IMR-90 (cell line): Measurements from ENCODE around the gene HINT3. TPM values are rescaled to one million over a fixed set of nuclear protein-coding genes. Genes with fewer than 3 reads are reported as not detected.

ENCODE experiments used
- ATAC-seq: fragments of 200-7000 bp; cut with Tn5 transposase; 2 replicates; pipeline ENCODE4 v1.9.1; 2020; ENCODE audit warnings: low read depth, mild to moderate bottlenecking, moderate library complexity
- BruUV-seq: library from RNA; stranded (reverse); fragments of 400-500 nt; replicated peaks from 2 replicates; lab custom pipeline; 2021; lab: Mats Ljungman, UMichigan
- CTCF ChIA-PET: fragments of 300-600 bp; formaldehyde crosslinking; extraction: SDS; loops from one replicate; lab custom pipeline; 2021; ENCODE audit warnings: antibody characterized with exemption; lab: Yijun Ruan, JAX
- POLR2A ChIA-PET: fragments of 300-600 bp; sonication (Branson Sonifier 250); formaldehyde crosslinking; loops from one replicate; lab custom pipeline; 2022; ENCODE audit warnings: antibody characterized with exemption; ENCODE audit not compliant: unreplicated experiment; lab: Charles Lee
- DNase-seq: peaks from one replicate; pipeline ENCODE4 v3.0.0; 2013
- H2AFZ ChIP-seq: replicated peaks from 2 replicates; pipeline ENCODE3; 2013; ENCODE audit warnings: low read length, mild to moderate bottlenecking; ENCODE audit not compliant: poor library complexity
- H2AK5ac ChIP-seq: 2 replicates; pipeline ENCODE4 v1.6.1; 2013; ENCODE audit warnings: low read depth, low read length, inconsistent platforms
- H2AK9ac ChIP-seq: replicated peaks from 2 replicates; pipeline ENCODE3; 2013; ENCODE audit warnings: mild to moderate bottlenecking, low read depth, low read length, moderate library complexity; ENCODE audit not compliant: poor library complexity
- H2BK120ac ChIP-seq: 2 replicates; pipeline ENCODE4 v1.6.1; 2013; ENCODE audit warnings: low read depth, low read length, inconsistent platforms
- H2BK15ac ChIP-seq: 3 replicates; pipeline ENCODE4 v1.6.1; 2013; ENCODE audit warnings: low read depth, low read length, inconsistent platforms
- H2BK20ac ChIP-seq: 2 replicates; pipeline ENCODE4 v1.6.1; 2013; ENCODE audit warnings: low read depth, mild to moderate bottlenecking, inconsistent platforms, low read length, moderate library complexity
- H2BK5ac ChIP-seq: 2 replicates; pipeline ENCODE4 v1.6.1; 2013; ENCODE audit warnings: mild to moderate bottlenecking, low read depth, low read length, inconsistent platforms; ENCODE audit not compliant: poor library complexity, severe bottlenecking
- H3K14ac ChIP-seq: replicated peaks from 2 replicates; pipeline ENCODE4 v1.6.1; 2013; ENCODE audit warnings: low read depth, low read length, inconsistent platforms
- H3K18ac ChIP-seq: 2 replicates; pipeline ENCODE4 v1.6.1; 2013; ENCODE audit warnings: low read depth, low read length, control low read depth
- H3K23ac ChIP-seq: 2 replicates; pipeline ENCODE4 v1.6.1; 2013; ENCODE audit warnings: low read depth, low read length, inconsistent platforms
- H3K27ac ChIP-seq: 2 replicates; pipeline ENCODE4 v1.5.1; 2013; ENCODE audit warnings: mild to moderate bottlenecking, control low read depth, low read length; ENCODE audit not compliant: insufficient read depth
- H3K27me3 ChIP-seq: 2 replicates; pipeline ENCODE4 v1.6.1; 2013; ENCODE audit warnings: low read length; ENCODE audit not compliant: control insufficient read depth, insufficient read depth
- H3K36me3 ChIP-seq: 2 replicates; pipeline ENCODE4 v1.6.1; 2013; ENCODE audit warnings: low read length, mixed read lengths; ENCODE audit not compliant: control insufficient read depth, insufficient read depth
- H3K4ac ChIP-seq: 2 replicates; pipeline ENCODE4 v1.6.1; 2013; ENCODE audit warnings: low read depth, low read length, inconsistent platforms
- H3K4me1 ChIP-seq: 2 replicates; pipeline ENCODE4 v1.6.1; 2013; ENCODE audit warnings: low read length, mixed read lengths; ENCODE audit not compliant: control insufficient read depth, insufficient read depth
- H3K4me2 ChIP-seq: 2 replicates; pipeline ENCODE4 v1.6.1; 2013; ENCODE audit warnings: low read depth, mild to moderate bottlenecking, control low read depth, low read length, moderate library complexity
- H3K4me3 ChIP-seq: 2 replicates; pipeline ENCODE4 v1.5.1; 2013; ENCODE audit warnings: low read depth, mild to moderate bottlenecking, control low read depth, low read length, moderate library complexity; ENCODE audit not compliant: insufficient read depth
- H3K56ac ChIP-seq: 2 replicates; pipeline ENCODE4 v1.6.1; 2013; ENCODE audit warnings: low read length, inconsistent platforms; ENCODE audit not compliant: insufficient read depth; ENCODE audit errors: extremely low read depth
- H3K79me1 ChIP-seq, 2 experiments: 2 replicates each; pipeline ENCODE4 v1.6.1; 2013; ENCODE audit warnings: low read length in 2 of 2, inconsistent platforms in 1 of 2, low read depth in 1 of 2
- H3K9ac ChIP-seq: 2 replicates; pipeline ENCODE4 v1.6.1; 2013; ENCODE audit warnings: low read depth, low read length, control low read depth
- H3K9me1 ChIP-seq: 2 replicates; pipeline ENCODE4 v1.6.1; 2013; ENCODE audit warnings: low read length, inconsistent platforms; ENCODE audit not compliant: insufficient read depth
- H3K9me3 ChIP-seq: 2 replicates; pipeline ENCODE4 v1.6.1; 2013; ENCODE audit warnings: low read length; ENCODE audit not compliant: control insufficient read depth, insufficient read depth
- H4K20me1 ChIP-seq: 2 replicates; pipeline ENCODE4 v1.6.1; 2013; ENCODE audit warnings: low read length, inconsistent platforms; ENCODE audit not compliant: insufficient read depth
- H4K5ac ChIP-seq: 2 replicates; pipeline ENCODE4 v1.6.1; 2013; ENCODE audit warnings: mild to moderate bottlenecking, low read depth, low read length, control low read depth
- H4K8ac ChIP-seq, 2 experiments: 2 replicates each; pipeline ENCODE4 v1.6.1; 2013; ENCODE audit warnings: low read depth in 2 of 2, low read length in 2 of 2, control low read depth in 1 of 2, inconsistent platforms in 1 of 2
- H4K91ac ChIP-seq: 2 replicates; pipeline ENCODE4 v1.6.1; 2013; ENCODE audit warnings: low read depth, low read length, inconsistent platforms; ENCODE audit not compliant: insufficient read depth
- BHLHE40 ChIP-seq: fragments of 150-350 bp; IDR thresholded peaks from 2 replicates; pipeline ENCODE4 v1.6.1; 2016; ENCODE audit warnings: mild to moderate bottlenecking, low read depth, low read length
- CEBPB ChIP-seq: IDR thresholded peaks from 2 replicates; pipeline ENCODE4 v1.6.1; 2012; ENCODE audit warnings: low read depth, low read length, improper control_type of control experiment
- CHD1 ChIP-seq: IDR thresholded peaks from 2 replicates; pipeline ENCODE4 v1.6.1; 2012; ENCODE audit warnings: low read depth, low read length, improper control_type of control experiment
- MAFK ChIP-seq: IDR thresholded peaks from 2 replicates; pipeline ENCODE4 v1.6.1; 2012; ENCODE audit warnings: low read depth, low read length, improper control_type of control experiment
- MAZ ChIP-seq: IDR thresholded peaks from 2 replicates; pipeline ENCODE4 v1.6.1; 2012; ENCODE audit warnings: low read depth, mild to moderate bottlenecking, low read length, improper control_type of control experiment, moderate library complexity, borderline replicate concordance
- MXI1 ChIP-seq: IDR thresholded peaks from 2 replicates; pipeline ENCODE4 v1.6.1; 2012; ENCODE audit warnings: low read depth, mild to moderate bottlenecking, low read length, moderate library complexity, borderline replicate concordance
- NFE2L2 ChIP-seq: fragments of 150-350 bp; IDR thresholded peaks from 2 replicates; pipeline ENCODE4 v1.6.1; 2016; ENCODE audit warnings: low read depth, mild to moderate bottlenecking, low read length
- POLR2A ChIP-seq: IDR thresholded peaks from 2 replicates; pipeline ENCODE4 v1.6.1; 2012; ENCODE audit warnings: mild to moderate bottlenecking, low read depth, low read length
- RAD21 ChIP-seq: IDR thresholded peaks from 2 replicates; pipeline ENCODE4 v1.6.1; 2012; ENCODE audit warnings: low read length, improper control_type of control experiment
- RCOR1 ChIP-seq: IDR thresholded peaks from 2 replicates; pipeline ENCODE4 v1.6.1; 2012; ENCODE audit warnings: mild to moderate bottlenecking, low read length, improper control_type of control experiment; ENCODE audit not compliant: insufficient replicate concordance
- RFX5 ChIP-seq: IDR thresholded peaks from 2 replicates; pipeline ENCODE4 v1.8.0; 2012; ENCODE audit warnings: low read depth, mild to moderate bottlenecking, low read length, moderate library complexity
- SMC3 ChIP-seq: fragments of 150-350 bp; IDR thresholded peaks from 2 replicates; pipeline ENCODE4 v1.6.1; 2016; ENCODE audit warnings: low read depth, mild to moderate bottlenecking, antibody characterized with exemption, low read length, moderate library complexity
- WGBS, 2 experiments: methylation state at CpG; one replicate each; pipeline versions ENCODE4 v1.1.5 to v1.1.7; 2013; ENCODE audit warnings: missing lambda C conversion rate in 2 of 2; ENCODE audit not compliant: insufficient read length in 1 of 2; ENCODE audit errors: extremely low coverage in 2 of 2; 5-methylcytosine and 5-hydroxymethylcytosine counted together
- dilution Hi-C: fragments of 300-500 bp; cut with HindIII; formaldehyde crosslinking; loops from one replicate; pipeline ENCODE4 v1.14.3; 2018; ENCODE audit warnings: low sequenced_read_pairs; ENCODE audit not compliant: unreplicated experiment
- in situ Hi-C: fragments of 300-500 bp; cut with MboI; formaldehyde crosslinking; loops from 3 replicates; pipeline ENCODE4 v1.14.3; 2019; ENCODE audit warnings: low sequenced_read_pairs, inconsistent platforms, mixed read lengths
- intact Hi-C: fragments of 100-400 bp; cut with micrococcal nuclease; formaldehyde crosslinking; loops from 2 replicates; pipeline ENCODE4 v1.10.0; 2022
- polyA plus RNA-seq, 3 experiments: library from polyadenylated mRNA; depleted of rRNA; stranded (reverse); fragments of >200 nt; gene quantifications; 2 replicates each; pipeline ENCODE4 v1.2.3, GENCODE V29; 2012; ENCODE audit warnings: low replicate concordance in 1 of 3
- total RNA-seq: library from RNA; depleted of rRNA; stranded (reverse); fragments of >200 nt; gene quantifications from 2 replicates; pipeline ENCODE4 v1.2.3, GENCODE V29; 2012
- TF ChIP-seq, protein P1 (sequence below): fragments of 150-350 bp; IDR thresholded peaks from 2 replicates; pipeline ENCODE4 v1.6.1; 2017; ENCODE audit warnings: mild to moderate bottlenecking, antibody characterized with exemption, low read length, low read depth
- TF ChIP-seq, protein P2 (sequence below): conservative IDR thresholded peaks from 2 replicates; pipeline ENCODE4 v1.5.1; 2012; ENCODE audit warnings: mild to moderate bottlenecking, low read depth, low read length, improper control_type of control experiment
- TF ChIP-seq, protein P3 (sequence below): fragments of 150-350 bp; IDR thresholded peaks from 2 replicates; pipeline ENCODE4 v1.6.1; 2016; ENCODE audit warnings: low read depth, mild to moderate bottlenecking, low read length, moderate library complexity, borderline replicate concordance

HINT3 gene
- total and polyA plus RNA-seq, 2 of the 4 experiments (the other 2 are of a cell fraction): 3.4 to 6.5 TPM

DNA sequence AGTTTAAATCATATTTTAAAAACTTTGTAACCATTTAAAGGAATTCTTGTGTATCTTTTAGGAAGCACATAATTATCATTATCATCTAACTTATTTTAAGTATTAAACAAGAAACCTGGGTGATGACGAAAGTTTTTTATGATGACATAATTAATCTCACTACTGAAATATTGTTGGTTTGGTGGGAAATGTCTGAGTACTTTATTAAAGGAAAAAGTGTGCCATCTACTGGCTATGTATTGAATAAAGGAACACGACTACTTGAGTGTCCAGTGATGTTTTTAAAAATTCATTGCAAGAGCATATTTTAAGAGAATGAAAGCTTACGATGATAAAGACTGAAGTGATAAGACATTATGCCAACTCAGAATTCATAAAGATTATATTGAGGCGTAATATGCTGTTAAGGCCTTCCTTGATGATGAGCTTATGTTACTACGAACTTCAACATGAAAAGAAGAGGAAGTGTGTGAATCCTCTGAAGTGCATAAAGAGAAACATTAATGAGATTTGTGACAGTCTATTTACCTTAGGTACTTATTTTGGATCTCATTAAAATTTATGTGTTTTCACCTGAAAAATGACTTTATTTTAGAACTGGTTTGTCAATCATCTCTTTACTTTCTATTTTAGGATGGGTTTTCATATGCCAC lies 17.8 kb downstream of the HINT3 start:
- Histone ChIP-seq H2BK15ac (no peak overlapping the region), H3K56ac (no peak overlapping the region), H2AK9ac (no peak overlapping the region), H2AFZ (no peak overlapping the region), H2BK5ac (no peak overlapping the region), H2BK20ac (no peak overlapping the region), H3K79me1 (peaks cover 0 to 2% of the 10 kb centered on the region in 2 experiments; a peak in 2 of 4 replicates), H3K4me2 (no peak overlapping the region), H4K91ac (no peak overlapping the region), H3K27me3 (no peaks in the 10 kb centered on the region), H3K9me1 (no peaks in the 10 kb centered on the region), H4K5ac (no peak overlapping the region), H3K4ac (no peak overlapping the region), H4K20me1 (no peaks in the 10 kb centered on the region), H3K18ac (no peak overlapping the region), H3K4me1 (no peaks in the 10 kb centered on the region), H2AK5ac (no peak overlapping the region), H3K27ac (no peak overlapping the region), H3K9me3 (no peaks in the 10 kb centered on the region), H3K23ac (no peak overlapping the region), H3K14ac (no peak overlapping the region), H3K4me3 (no peak overlapping the region), H4K8ac (no peak overlapping the region), H2BK120ac (no peak overlapping the region), H3K9ac (no peak overlapping the region; the same call in 1 of the 2 replicates), H3K36me3 (no peaks in the 10 kb centered on the region)
- ATAC-seq (peak; percentile 72), DNase-seq (peak; percentile 68)
- no TSS peak for BruUV-seq
- ChIA-PET CTCF (interaction anchor here (0.7 to 1.9 kb wide), 10 partner anchors 9 to 637 kb away, joined by 3 to 7 read pairs (median 4); partner anchors contain the start of genes NCOA7 and TRMT11), POLR2A (no interaction called here)
- dilution Hi-C loops: no loop called here
- 0% methylated on average over 1 of the region's 5 CpGs; no CpG with 5 or more reads in 1 of the 2 experiments for WGBS, 2 experiments
- in situ Hi-C loops: loop anchor here (10.0 kb wide), 1 partner anchor 660 kb away; no protein-coding TSS in a partner anchor
- intact Hi-C loops: loop anchor here (2.0 to 5.0 kb wide), 3 partner anchors 117 to 662 kb away; no protein-coding TSS in a partner anchor
- TF ChIP-seq, protein P1, sequence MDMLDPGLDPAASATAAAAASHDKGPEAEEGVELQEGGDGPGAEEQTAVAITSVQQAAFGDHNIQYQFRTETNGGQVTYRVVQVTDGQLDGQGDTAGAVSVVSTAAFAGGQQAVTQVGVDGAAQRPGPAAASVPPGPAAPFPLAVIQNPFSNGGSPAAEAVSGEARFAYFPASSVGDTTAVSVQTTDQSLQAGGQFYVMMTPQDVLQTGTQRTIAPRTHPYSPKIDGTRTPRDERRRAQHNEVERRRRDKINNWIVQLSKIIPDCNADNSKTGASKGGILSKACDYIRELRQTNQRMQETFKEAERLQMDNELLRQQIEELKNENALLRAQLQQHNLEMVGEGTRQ: no peak
- TF ChIP-seq MXI1: no peak
- TF ChIP-seq NFE2L2: no peak
- no peak for TF ChIP-seq CHD1
- TF ChIP-seq BHLHE40: no peak
- peak; percentile 62 for TF ChIP-seq RAD21
- TF ChIP-seq MAFK: no peak
- TF ChIP-seq RFX5: no peak
- no peak for TF ChIP-seq POLR2A
- TF ChIP-seq SMC3: peak; percentile 57
- TF ChIP-seq, protein P2, sequence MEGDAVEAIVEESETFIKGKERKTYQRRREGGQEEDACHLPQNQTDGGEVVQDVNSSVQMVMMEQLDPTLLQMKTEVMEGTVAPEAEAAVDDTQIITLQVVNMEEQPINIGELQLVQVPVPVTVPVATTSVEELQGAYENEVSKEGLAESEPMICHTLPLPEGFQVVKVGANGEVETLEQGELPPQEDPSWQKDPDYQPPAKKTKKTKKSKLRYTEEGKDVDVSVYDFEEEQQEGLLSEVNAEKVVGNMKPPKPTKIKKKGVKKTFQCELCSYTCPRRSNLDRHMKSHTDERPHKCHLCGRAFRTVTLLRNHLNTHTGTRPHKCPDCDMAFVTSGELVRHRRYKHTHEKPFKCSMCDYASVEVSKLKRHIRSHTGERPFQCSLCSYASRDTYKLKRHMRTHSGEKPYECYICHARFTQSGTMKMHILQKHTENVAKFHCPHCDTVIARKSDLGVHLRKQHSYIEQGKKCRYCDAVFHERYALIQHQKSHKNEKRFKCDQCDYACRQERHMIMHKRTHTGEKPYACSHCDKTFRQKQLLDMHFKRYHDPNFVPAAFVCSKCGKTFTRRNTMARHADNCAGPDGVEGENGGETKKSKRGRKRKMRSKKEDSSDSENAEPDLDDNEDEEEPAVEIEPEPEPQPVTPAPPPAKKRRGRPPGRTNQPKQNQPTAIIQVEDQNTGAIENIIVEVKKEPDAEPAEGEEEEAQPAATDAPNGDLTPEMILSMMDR: peak; percentile 65
- TF ChIP-seq, protein P3, sequence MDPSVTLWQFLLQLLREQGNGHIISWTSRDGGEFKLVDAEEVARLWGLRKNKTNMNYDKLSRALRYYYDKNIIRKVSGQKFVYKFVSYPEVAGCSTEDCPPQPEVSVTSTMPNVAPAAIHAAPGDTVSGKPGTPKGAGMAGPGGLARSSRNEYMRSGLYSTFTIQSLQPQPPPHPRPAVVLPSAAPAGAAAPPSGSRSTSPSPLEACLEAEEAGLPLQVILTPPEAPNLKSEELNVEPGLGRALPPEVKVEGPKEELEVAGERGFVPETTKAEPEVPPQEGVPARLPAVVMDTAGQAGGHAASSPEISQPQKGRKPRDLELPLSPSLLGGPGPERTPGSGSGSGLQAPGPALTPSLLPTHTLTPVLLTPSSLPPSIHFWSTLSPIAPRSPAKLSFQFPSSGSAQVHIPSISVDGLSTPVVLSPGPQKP: no peak
- TF ChIP-seq MAZ: no peak
- peak; percentile 47; the same call in 1 of the 2 replicates for TF ChIP-seq CEBPB
- no peak for TF ChIP-seq RCOR1
